OCI-M2 (cell line): ENCODE measurements around the gene SPRN.
"Not testable (repeated sequence)": the region's sequence is repeated elsewhere in the genome, so short reads cannot be mapped to it uniquely, and the experiment has no call there.

ENCODE experiments used
- DNase-seq: peaks from one replicate; lab custom pipeline; 2025; ENCODE audit not compliant: unreplicated experiment; lab: John Stamatoyannopoulos, UW

The SPRN gene

DNA sequence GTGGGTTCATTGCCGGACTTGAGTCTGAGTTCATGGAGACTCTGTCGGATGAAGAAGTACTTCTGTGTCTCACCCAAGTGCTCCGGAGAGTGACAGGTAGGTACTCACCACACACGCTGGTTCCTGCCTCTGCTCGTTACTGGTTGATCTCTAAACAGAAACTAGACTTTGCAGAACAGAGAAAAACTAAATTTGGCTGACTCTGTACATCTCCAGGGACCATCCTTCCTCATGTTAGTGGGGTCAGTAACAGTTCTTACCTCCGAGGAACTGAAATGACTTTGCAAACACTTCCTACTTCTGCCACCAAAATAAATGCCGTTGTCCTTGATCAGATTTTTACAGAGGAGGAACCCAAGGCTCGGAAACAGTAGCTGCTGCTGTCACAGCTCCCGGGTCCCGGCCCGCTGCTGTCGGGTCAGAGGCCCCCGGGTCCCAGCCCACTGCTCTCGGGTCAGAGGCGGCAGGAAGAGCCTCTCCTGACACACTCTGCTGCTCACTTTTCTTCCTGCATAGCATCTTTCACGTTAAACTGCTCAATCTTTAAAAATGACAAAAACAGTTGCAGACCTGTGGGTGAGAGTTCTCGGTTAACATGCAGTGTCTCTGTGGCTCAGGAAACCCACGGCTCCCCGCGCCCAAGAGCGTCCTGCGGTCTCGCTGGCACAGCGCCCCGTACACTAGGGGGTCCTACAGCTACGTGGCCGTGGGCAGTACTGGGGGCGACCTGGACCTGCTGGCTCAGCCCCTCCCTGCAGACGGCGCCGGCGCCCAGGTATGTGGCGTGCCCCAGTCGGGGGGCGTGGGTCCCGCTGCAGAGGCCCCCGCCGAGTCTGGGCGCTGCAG lies 35.2 kb downstream of the SPRN start:
- DNase-seq: no peak

- no peak for DNase-seq
These were observed 36.0 kb downstream of the SPRN start for GRCh38 chr10:133388236-133388972.

DNA sequence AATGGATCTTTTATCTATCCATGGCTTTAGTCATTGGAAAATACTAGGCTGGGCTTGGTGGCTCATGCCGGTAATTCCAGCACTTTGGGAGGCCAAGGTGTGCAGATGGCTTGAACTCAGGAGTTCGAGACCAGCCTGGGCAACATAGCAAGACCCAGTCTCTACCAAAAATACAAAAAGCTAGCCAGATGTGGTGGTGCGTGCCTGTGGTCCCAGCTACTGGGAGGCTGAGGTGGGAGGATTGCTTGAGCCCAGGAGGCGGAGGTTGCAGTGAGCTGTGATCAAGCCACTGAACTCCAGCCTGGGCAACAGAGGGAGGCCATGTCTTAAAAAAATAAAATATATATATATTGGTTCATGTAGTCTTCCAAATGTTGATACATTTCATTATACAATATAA lies 37.5 kb downstream of the SPRN start:
- DNase-seq: not testable (repeated sequence)

GRCh38 chr10:133385214-133385613 lies 39.2 kb downstream of the SPRN start:
- no peak for DNase-seq

DNA sequence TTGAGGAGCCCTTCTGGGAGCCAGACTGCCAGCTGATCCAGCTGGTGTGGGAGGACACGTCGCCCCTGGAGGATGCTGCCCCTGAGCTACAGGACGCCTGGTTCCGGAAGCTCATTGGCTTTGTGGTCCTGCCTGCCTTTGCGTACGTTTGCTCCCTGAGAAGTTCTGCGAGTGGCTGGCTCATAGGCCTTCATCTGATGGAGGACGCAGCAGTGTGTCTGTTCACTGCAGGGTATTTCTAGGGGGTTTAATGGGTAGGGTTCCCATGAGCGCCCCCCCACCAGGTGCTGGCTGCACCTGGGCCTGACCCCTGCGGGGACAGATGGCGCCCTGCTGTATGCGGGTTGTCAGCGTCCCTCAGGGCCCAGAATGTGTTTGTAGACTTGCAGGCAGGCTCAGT lies 40.4 kb downstream of the SPRN start:
- no peak for DNase-seq

- DNase-seq: no peak
These were observed 40.9 kb downstream of the SPRN start for GRCh38 chr10:133383551-133383950.

DNA sequence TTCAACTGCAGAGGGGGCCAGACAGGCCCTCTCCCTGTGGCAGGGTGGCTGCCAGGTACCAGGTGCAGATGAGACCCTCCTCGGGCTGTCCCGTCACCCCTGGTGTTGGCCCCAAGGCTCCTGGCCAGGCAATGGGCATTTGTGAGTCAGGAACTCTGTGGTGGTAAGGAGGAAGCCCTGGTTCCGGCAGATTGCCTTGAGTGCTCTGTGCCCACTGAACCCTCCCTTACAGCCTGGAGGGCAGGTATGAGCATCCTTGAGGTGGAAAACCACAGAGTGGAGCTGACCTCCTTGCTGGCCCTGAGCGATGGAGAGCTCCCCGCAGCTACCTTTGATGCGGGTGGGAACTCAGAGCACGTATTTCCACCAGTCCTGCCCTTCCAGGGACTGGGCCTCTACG lies 43.4 kb downstream of the SPRN start:
- no peak for DNase-seq

DNA sequence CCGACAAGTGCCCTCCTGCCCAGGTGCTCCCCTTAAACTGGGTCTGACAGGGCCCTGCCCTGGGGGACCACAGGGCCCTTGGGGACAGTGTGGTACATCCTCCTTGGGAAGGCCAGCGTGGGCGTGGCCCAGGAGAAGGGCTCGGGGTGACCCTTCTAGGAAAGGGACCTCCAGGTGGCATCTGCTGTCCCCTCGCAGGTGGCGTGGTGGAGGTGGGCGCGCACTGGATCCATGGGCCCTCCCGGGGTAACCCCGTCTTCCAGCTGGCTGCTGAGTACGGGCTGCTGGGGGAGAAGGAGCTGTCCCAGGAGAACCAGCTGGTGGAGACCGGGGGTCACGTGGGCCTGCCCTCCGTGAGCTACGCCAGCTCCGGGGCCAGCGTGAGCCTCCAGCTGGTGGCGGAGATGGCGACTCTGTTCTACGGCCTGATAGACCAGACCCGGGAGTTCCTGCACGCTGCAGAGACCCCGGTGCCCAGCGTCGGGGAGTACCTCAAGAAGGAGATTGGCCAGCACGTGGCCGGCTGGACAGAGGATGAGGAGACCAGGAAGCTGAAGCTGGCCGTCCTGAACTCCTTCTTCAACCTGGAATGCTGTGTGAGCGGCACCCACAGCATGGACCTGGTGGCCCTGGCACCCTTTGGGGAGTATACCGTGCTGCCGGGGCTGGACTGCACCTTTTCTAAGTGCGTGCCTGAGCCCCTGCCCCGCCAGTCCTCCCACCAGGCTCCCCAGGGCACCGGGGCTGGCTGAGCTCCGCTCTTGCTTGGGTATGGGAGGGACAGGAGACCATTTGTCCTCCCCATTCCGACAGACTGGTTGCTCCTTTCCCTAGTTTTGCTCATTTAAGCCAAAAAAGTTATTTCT lies 44.4 kb downstream of the SPRN start:
- no peak for DNase-seq

DNA sequence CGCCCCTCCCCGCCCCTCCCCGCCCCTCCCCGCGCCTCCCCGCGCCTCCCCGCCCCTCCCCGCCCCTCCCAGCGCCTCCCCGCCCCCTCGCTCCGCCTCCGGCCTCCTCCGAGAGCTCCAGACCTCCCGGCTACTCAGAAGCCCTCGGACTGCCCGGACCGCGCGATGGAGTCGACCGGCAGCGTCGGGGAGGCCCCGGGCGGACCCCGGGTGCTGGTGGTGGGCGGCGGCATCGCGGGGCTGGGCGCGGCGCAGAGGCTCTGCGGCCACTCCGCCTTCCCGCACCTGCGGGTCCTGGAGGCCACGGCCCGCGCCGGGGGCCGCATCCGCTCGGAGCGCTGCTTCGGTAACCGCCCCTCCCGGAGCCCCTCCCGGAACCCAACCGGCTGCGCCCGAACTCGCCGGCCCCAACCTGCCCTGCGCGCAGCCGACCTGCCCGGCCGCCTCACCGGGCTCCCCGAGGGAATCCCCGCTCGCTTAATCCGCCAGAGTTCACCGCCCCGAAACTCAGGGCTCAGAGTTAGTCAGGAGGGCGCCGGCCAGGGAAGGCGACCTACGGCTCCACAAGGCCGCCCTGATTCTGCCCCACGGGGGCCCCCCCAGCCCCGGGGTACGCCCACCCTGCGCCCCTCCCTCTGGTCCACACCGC lies 45.1 kb downstream of the SPRN start, which contains the start of gene PAOX:
Gene PAOX (plus strand): TSS at position 111 of the 649 bp plus-strand sequence. CDS start 55 bp downstream, at position 166.
- no peak for DNase-seq

DNA sequence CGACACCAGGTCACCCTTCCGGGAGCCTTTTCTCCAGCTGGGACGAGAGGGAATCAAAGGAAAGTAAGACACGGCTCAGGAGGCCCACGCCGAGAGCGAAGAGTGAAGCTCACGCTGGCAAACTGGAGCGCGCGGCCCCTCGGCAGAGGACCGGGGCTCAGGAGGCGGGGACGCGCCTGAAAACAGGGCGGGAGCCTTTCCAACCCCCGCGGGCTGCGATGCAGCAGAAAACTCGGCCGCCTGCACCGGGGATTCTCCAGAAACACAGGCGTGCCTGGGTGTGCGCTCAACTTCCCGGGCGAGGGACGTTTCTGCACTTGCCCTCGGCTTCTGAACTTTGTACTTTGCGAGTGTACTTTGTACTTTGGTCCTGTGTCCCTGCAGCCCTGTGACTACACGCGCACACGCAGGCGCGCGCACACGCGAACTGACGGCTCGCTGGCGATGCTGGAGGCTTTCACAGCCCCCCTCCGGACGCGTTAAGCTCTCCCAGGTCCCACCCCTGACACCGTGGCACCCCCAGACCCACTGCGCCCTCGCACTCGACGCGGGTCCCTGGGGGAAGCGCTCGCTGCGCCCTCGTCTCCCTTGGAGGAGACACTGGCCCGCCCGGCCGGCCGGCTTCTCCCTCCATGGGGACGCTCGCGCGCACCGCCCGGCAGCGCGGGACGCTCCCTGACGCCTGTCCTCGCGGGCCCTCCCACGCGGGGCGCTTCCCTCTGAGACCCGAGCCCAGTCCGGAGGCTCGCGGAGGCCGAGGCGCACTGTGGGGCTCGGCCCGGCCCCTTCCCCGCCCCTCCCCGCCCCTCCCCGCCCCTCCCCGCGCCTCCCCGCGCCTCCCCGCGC lies 46.0 kb downstream of the SPRN start:
- no peak for DNase-seq

DNA sequence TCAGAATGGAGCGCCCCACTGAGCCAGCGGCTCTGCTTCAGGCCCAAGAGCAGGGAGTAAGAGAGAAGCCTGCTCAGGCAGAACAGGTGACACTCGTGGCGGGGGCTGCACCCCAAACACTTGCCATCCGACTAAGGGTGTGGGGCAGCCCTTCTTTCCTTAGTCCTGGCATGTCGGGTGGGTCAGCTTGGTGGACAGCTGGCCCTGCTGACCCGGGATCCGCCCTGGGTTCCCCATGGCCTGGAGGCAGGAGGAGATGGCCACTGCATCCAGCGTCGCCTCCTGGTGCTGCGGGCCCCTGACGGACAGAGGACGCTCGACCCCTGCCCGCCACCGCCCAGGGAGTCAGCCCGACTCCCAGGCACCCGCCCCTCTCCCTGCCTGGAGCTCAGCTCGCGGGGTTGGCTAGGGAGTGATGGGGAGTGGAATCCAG lies 46.6 kb downstream of the SPRN start:
- DNase-seq: no peak

DNA sequence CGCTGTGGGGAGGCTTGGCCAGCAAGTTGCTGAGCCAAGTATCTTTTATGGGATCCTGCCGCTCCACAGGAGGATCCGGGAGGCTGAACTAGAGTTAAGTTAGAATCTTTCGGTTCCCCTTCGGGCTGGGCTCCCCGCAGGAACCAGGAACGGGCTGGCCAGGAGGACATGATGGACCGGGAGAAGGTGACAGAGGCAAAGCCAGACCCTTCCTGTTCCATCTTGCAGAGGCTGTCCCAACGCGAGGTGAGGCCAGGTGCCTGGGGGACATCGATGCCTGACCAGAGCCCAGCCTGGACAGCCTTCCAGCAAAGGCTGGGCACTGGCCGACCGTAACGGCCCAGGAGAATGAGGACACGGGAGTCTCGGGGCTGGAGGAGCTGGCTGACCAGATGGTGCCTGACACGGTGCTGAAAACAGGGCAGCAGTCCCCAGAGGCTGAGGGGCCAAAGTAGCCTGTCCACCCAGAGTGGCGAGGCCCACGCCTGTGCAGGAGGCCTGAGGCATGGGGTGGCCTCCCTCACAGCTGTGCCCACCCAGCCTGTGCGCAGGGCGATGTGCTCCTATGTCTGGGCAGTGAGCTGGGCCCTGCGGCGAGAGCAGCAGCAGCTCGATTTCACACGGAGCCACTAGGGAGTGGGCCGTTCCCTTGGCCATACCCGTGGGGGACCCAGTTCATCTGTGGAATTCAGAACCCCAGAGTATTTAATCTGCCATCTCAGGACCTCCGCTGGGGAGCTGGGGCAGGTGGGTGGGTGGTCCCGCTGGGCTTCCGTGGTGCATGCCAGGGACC lies 47.2 kb downstream of the SPRN start:
- DNase-seq: no peak

DNA sequence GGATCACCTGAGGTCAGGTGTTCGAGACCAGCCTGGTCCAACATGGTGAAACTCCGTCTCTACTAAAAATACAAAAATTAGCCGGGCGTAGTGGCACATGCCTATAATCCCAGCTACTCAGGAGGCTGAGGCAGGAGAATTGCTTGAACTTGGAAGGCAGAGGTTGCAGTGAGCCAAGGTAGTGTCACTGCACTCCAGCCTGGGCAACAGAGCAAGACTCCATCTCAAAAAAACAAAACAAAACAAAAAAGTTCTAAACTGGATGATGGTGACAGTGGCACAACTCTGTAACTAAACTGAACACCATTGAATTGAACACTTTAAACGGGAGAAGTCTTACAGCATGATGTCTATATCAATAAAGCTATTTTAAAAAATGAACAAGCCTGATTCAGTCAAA lies 48.2 kb downstream of the SPRN start:
- not testable (repeated sequence) for DNase-seq

- DNase-seq: no peak
These were observed 48.9 kb downstream of the SPRN start for GRCh38 chr10:133375357-133376115.

DNA sequence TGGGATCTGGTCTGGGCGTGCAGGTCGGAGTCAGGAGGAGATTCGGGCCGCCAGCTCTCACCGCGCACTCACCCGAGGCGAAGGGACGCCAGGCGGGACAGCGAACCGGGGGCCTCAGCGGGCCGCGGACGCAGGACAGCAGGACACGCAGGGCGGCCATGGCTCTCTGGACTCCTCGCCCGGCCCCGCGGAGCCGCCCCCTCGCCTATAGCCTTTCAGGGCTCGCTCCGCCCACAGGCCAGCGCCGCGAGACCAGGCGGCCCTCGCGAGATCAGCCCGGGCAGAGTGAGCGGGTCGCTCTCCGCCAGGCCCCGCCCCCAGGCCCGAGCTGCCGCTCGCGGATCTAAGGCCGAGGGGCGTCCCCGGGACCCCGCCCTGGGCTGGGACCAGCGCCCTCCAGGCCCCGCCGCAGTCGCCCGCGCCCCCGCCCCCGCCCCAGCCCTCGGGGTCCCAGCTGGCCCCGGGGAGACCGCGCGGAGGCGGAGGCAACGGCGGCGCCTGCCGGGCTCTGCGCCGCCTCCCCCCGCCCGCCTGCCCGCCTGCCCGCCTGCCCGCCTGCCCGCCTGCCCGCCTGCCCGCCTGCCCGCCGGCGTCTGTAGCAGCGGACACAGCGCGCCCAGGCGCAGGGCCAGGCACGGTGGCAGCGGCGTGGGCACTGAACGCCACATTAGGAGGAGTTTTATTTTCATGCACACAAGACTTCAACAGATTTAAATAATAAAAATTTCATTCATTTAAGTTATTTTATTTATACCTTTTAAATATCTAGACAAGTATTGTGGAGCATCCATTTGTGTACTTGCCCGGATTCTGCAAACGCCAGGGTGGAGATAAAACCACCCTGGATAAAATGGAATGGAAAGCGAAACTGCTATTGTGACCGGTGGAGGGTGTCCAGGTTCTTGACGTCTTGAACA lies 51.0 kb downstream of the SPRN start, which contains the start of gene ECHS1:
Gene ECHS1 (minus strand): TSS at position 181 of the 917 bp plus-strand sequence. CDS start 21 bp downstream, at position 160.
- peak; percentile 54 for DNase-seq

GRCh38 chr10:133372507-133372906 lies 51.9 kb downstream of the SPRN start:
- DNase-seq: no peak
